H1 (cell line): ENCODE measurements around the gene RPS6KA2.

Experiments used
- CBX5 ChIP-seq: fragments of 300-800, 300-1000 bp; sonication (generic); IDR thresholded peaks from 2 replicates; pipeline ENCODE4 v1.7.1; 2016; ENCODE audit warnings: antibody characterized with exemption, low read length, low read depth
- CTCF ChIP-seq, 3 experiments: IDR thresholded peaks; 1 replicate in 2 of 3; 2 replicates in 1 of 3; pipeline versions ENCODE4 v1.5.1 to v1.6.1; 2011; ENCODE audit warnings: low read length in 3 of 3, mild to moderate bottlenecking in 3 of 3, inconsistent platforms in 2 of 3, low read depth in 1 of 3, moderate library complexity in 1 of 3; ENCODE audit not compliant: insufficient read depth in 1 of 3; ENCODE audit errors: control extremely low read depth in 1 of 3
- NRF1 ChIP-seq: IDR thresholded peaks from 2 replicates; pipeline ENCODE4 v1.6.1; 2011; ENCODE audit warnings: mild to moderate bottlenecking, low read depth, low read length, improper control_type of control experiment
- RAD21 ChIP-seq, 2 experiments: IDR thresholded peaks in 1 of 2; conservative IDR thresholded peaks in 1 of 2; 2 replicates each; pipeline ENCODE4 v1.6.1; 2011; ENCODE audit warnings: low read depth in 2 of 2, low read length in 2 of 2, improper control_type of control experiment in 1 of 2, inconsistent platforms in 1 of 2, mild to moderate bottlenecking in 1 of 2, moderate library complexity in 1 of 2
- RFX5 ChIP-seq: IDR thresholded peaks from 2 replicates; pipeline ENCODE4 v1.6.1; 2011; ENCODE audit warnings: low read depth, low read length, improper control_type of control experiment, borderline replicate concordance
- SP1 ChIP-seq: IDR thresholded peaks from 2 replicates; pipeline ENCODE4 v1.6.1; 2011; ENCODE audit warnings: low read depth, low read length

- TF ChIP-seq CTCF (IDR thresholded peaks at IDR 0.05; ENCODE audit: control extremely low read depth in 1 of 3, insufficient read depth in 1 of 3, low read depth in 1 of 3, low read length in 3 of 3) (no peak), NRF1 (no peak), RFX5 (no peak), SP1 (no peak), RAD21 (IDR thresholded peaks at IDR 0.05 in 1 of 2, conservative IDR thresholded peaks at IDR 0.05 in 1 of 2; ENCODE audit: low read depth in 2 of 2, low read length in 2 of 2) (no peak), CBX5 (no peak)
Measured at GRCh38 chr6:166423781-166424180, 203.3 kb downstream of the RPS6KA2 start.
